WTC11 (cell line): ENCODE measurements around the gene PRKAR1B. TPM values are rescaled to one million over a fixed set of nuclear protein-coding genes. Genes with fewer than 3 reads are reported as not detected.

Experiments
- ATAC-seq: fragments of 200-7000 bp; cut with Tn5 transposase; 2 replicates; pipeline ENCODE4 v1.10.0; 2021; ENCODE audit warnings: mild to moderate bottlenecking, moderate library complexity
- CTCF ChIA-PET: fragments of 300-600 bp; sonication (Branson Sonifier 250); formaldehyde crosslinking; loops from one replicate; lab custom pipeline; 2021; ENCODE audit warnings: antibody characterized with exemption; lab: Charles Lee
- POLR2A ChIA-PET: fragments of 350-600 bp; sonication (Branson Sonifier 250); formaldehyde crosslinking; loops from one replicate; lab custom pipeline; 2021; ENCODE audit warnings: antibody characterized with exemption; lab: Charles Lee
- DNase-seq: peaks from one replicate; pipeline ENCODE4 v3.0.0; 2021; ENCODE audit warnings: low spot score
- H3K27ac Mint-ChIP-seq: 2 replicates; pipeline ENCODE4 v1.8.0; 2021; ENCODE audit warnings: mixed read lengths
- H3K27me3 Mint-ChIP-seq: 2 replicates; pipeline ENCODE4 v1.8.0; 2021; ENCODE audit warnings: low read depth, mild to moderate bottlenecking, moderate library complexity, mixed read lengths
- H3K36me3 Mint-ChIP-seq: 2 replicates; pipeline ENCODE4 v1.8.0; 2021; ENCODE audit warnings: mixed read lengths
- H3K4me1 Mint-ChIP-seq: 2 replicates; pipeline ENCODE4 v1.8.0; 2022; ENCODE audit warnings: mixed read lengths
- H3K4me3 Mint-ChIP-seq: 2 replicates; pipeline ENCODE4 v1.8.0; 2021; ENCODE audit warnings: mild to moderate bottlenecking, moderate library complexity, mixed read lengths
- H3K9me3 Mint-ChIP-seq: 2 replicates; pipeline ENCODE4 v1.8.0; 2021; ENCODE audit warnings: mixed read lengths
- ATF1 ChIP-seq: sonication (generic); formaldehyde crosslinking; IDR thresholded peaks from 2 replicates; pipeline ENCODE4 v1.8.1; 2023; ENCODE audit warnings: mild to moderate bottlenecking, moderate library complexity, missing genetic modification reagents
- CREB1 ChIP-seq: sonication (generic); formaldehyde crosslinking; IDR thresholded peaks from 2 replicates; pipeline ENCODE4 v1.8.0; 2023; ENCODE audit warnings: mild to moderate bottlenecking, missing genetic modification reagents
- E2F4 ChIP-seq: sonication (generic); formaldehyde crosslinking; IDR thresholded peaks from 2 replicates; pipeline ENCODE4 v1.8.1; 2022; ENCODE audit warnings: low read depth, mild to moderate bottlenecking, moderate library complexity, missing genetic modification reagents, borderline replicate concordance
- ELF4 ChIP-seq: sonication (generic); formaldehyde crosslinking; IDR thresholded peaks from 2 replicates; pipeline ENCODE4 v1.8.1; 2022; ENCODE audit warnings: low read depth, mild to moderate bottlenecking, moderate library complexity, missing genetic modification reagents
- EMX1 ChIP-seq: fragments of 250-450 bp; sonication (Bioruptor Pico); IDR thresholded peaks from 2 replicates; pipeline ENCODE4 v1.8.0; 2021; ENCODE audit warnings: mild to moderate bottlenecking
- GABPB1 ChIP-seq: sonication (generic); formaldehyde crosslinking; IDR thresholded peaks from 2 replicates; pipeline ENCODE4 v1.8.1; 2023; ENCODE audit warnings: mild to moderate bottlenecking, missing genetic modification reagents
- GRHL2 ChIP-seq: fragments of 250-450 bp; sonication (Bioruptor Pico); IDR thresholded peaks from 2 replicates; pipeline ENCODE4 v1.8.0; 2022; ENCODE audit warnings: mild to moderate bottlenecking, moderate library complexity; ENCODE audit not compliant: insufficient replicate concordance, severe bottlenecking
- HMGA2 ChIP-seq: fragments of 250-450 bp; sonication (Bioruptor Pico); IDR thresholded peaks from 2 replicates; pipeline ENCODE4 v1.4.0; 2021; ENCODE audit warnings: mild to moderate bottlenecking, moderate library complexity
- HMGXB4 ChIP-seq: sonication (generic); formaldehyde crosslinking; IDR thresholded peaks from 2 replicates; pipeline ENCODE4 v1.8.1; 2023; ENCODE audit warnings: mild to moderate bottlenecking, moderate library complexity, missing genetic modification reagents
- IRF2 ChIP-seq: sonication (generic); formaldehyde crosslinking; IDR thresholded peaks from 2 replicates; pipeline ENCODE4 v1.8.0; 2022; ENCODE audit warnings: low read depth, missing genetic modification reagents, borderline replicate concordance
- NFATC4 ChIP-seq: fragments of 250-450 bp; sonication (Bioruptor Pico); IDR thresholded peaks from 2 replicates; pipeline ENCODE4 v1.9.0; 2021; ENCODE audit warnings: mild to moderate bottlenecking
- NFYB ChIP-seq: sonication (generic); formaldehyde crosslinking; conservative IDR thresholded peaks from 2 replicates; pipeline ENCODE4 v1.8.0; 2022; ENCODE audit warnings: low read depth, missing genetic modification reagents
- PRRX2 ChIP-seq: fragments of 250-450 bp; sonication (Bioruptor Pico); IDR thresholded peaks from 2 replicates; pipeline ENCODE4 v1.8.0; 2021; ENCODE audit warnings: mild to moderate bottlenecking
- SMAD3 ChIP-seq: sonication (generic); formaldehyde crosslinking; IDR thresholded peaks from 2 replicates; pipeline ENCODE4 v1.8.0; 2022; ENCODE audit warnings: missing genetic modification reagents, mild to moderate bottlenecking, borderline replicate concordance
- SP1 ChIP-seq: sonication (generic); formaldehyde crosslinking; conservative IDR thresholded peaks from 2 replicates; pipeline ENCODE4 v1.8.1; 2022; ENCODE audit warnings: missing genetic modification reagents
- USF1 ChIP-seq: sonication (generic); formaldehyde crosslinking; IDR thresholded peaks from 2 replicates; pipeline ENCODE4 v1.8.0; 2022; ENCODE audit warnings: mild to moderate bottlenecking, missing genetic modification reagents
- ZBTB43 ChIP-seq: sonication (generic); formaldehyde crosslinking; IDR thresholded peaks from 2 replicates; pipeline ENCODE4 v1.8.1; 2023; ENCODE audit warnings: mild to moderate bottlenecking, missing genetic modification reagents
- ZNF263 ChIP-seq: sonication (generic); formaldehyde crosslinking; IDR thresholded peaks from 2 replicates; pipeline ENCODE4 v1.8.1; 2022; ENCODE audit warnings: low read depth, mild to moderate bottlenecking, moderate library complexity, missing genetic modification reagents
- total RNA-seq: library from RNA; stranded (reverse); gene quantifications from 3 replicates; pipeline ENCODE4 v1.2.3, GENCODE V29; 2021

The PRKAR1B gene
- total RNA-seq, 1 experiment from 2014 or later: 43.6 TPM

DNA sequence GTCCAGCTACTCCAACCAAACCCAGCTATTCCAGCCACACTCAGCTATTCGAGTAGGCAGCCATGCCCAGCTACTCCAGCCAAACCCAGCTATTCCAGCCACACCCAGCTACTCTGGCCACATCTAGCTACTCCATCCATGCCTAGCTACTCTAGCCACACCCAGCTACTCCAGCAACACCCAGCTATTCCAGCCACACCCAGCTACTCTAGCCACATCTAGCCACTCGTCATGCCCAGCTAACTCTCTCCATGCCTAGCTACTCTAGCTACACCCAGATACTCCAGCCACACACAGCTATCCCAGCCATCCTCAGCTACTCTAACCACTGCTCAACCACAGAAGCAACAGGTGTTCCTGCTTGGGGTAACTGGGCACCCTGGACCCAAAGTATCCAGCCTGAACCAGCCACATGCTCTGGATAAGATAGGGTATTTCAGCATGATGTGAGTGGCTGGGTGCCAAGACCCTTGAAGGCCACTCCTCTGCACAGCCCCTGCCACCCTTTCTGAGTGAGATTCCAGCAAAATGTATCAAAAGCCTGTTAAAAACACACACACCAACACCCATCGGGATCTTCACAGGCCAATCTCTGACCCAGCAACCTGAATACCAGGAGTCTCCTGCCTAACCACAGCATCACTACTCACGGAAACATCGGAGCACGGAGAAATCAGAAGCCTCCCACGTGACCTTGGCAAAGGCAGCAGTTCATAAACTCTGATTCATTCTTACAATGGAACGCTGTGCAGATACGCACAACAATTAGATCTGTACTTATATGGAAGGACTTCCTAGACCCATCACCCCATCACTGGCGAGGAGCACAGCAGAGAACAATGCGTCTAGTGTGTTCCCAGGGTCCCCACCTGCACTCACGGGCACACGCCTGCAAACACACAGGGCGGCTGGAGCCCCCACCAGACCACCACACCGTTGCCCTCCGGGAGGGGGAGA is 52.3 kb downstream of the PRKAR1B start:
- no peak for TF ChIP-seq ELF4 (CRISPR knock-in tag)
- no peak for TF ChIP-seq SP1 (CRISPR knock-in tag)
- no peak for TF ChIP-seq NFYB (CRISPR knock-in tag)
- no peak for TF ChIP-seq PRRX2 (CRISPR knock-in tag)
- TF ChIP-seq GABPB1 (CRISPR knock-in tag): no peak
- TF ChIP-seq IRF2: no peak
- no peak for TF ChIP-seq ATF1
- no peak for TF ChIP-seq EMX1 (CRISPR knock-in tag)
- peaks cover 14% of the 10 kb centered on the region for H3K9me3 Mint-ChIP-seq
- no peaks in the 10 kb centered on the region for H3K4me1 Mint-ChIP-seq
- ATAC-seq: no peak
- ChIA-PET CTCF (interaction anchor here (1.1 kb wide), 1 partner anchor 9 kb away, joined by 6 read pairs; no protein-coding TSS in a partner anchor), POLR2A (no interaction called here)
- H3K4me3 Mint-ChIP-seq: no peak overlapping the region
- no peak for DNase-seq
- H3K27me3 Mint-ChIP-seq: no peaks in the 10 kb centered on the region
- peaks cover 48% of the 10 kb centered on the region for H3K36me3 Mint-ChIP-seq
- no peak overlapping the region; the same call in 1 of the 2 replicates for H3K27ac Mint-ChIP-seq

GRCh38 chr7:673681-674453 is 53.2 kb downstream of the PRKAR1B start:
- Mint-ChIP-seq H3K27ac (peak overlapping the region; percentile 68; the same call in 1 of the 2 replicates), H3K27me3 (no peaks in the 10 kb centered on the region), H3K4me1 (no peaks in the 10 kb centered on the region), H3K36me3 (peaks cover 45% of the 10 kb centered on the region), H3K9me3 (peaks cover 18% of the 10 kb centered on the region), H3K4me3 (no peak overlapping the region)
- no peak for DNase-seq
- POLR2A ChIA-PET: interaction anchor here (0.6 kb wide), 1 partner anchor 37 kb away, joined by 4 read pairs; no protein-coding TSS in a partner anchor
- TF ChIP-seq HMGXB4 (CRISPR knock-in tag): no peak
- TF ChIP-seq ELF4 (CRISPR knock-in tag): no peak
- TF ChIP-seq CREB1: no peak
- TF ChIP-seq ZBTB43 (CRISPR knock-in tag): no peak
- TF ChIP-seq USF1: no peak
- TF ChIP-seq HMGA2 (CRISPR knock-in tag): no peak
- TF ChIP-seq SMAD3 (CRISPR knock-in tag): no peak
- TF ChIP-seq NFATC4 (CRISPR knock-in tag): no peak
- TF ChIP-seq GABPB1 (CRISPR knock-in tag): no peak
- no peak for TF ChIP-seq GRHL2
- TF ChIP-seq ZNF263 (CRISPR knock-in tag): no peak
- TF ChIP-seq E2F4: no peak
- TF ChIP-seq, all 79 proteins: peak for 0
- ATAC-seq: no peak
- CTCF ChIA-PET: interaction anchor here (0.7 to 1.1 kb wide), 2 partner anchors 8 to 13 kb away, joined by 3 to 6 read pairs; no protein-coding TSS in a partner anchor
